COR-L47 (cell line): ENCODE results near the gene LRRC25.

Source experiments
- DNase-seq: peaks from one replicate; lab custom pipeline; 2025; lab: John Stamatoyannopoulos, UW

LRRC25 gene

GRCh38 chr19:18435842-18436670 lies 38.6 kb upstream of the LRRC25 start:
- DNase-seq = no peak

- no peak for DNase-seq
Measured at GRCh38 chr19:18435178-18435841, 37.9 kb upstream of the LRRC25 start.

- no peak for DNase-seq
Measured at GRCh38 chr19:18434411-18435175, 37.2 kb upstream of the LRRC25 start.

- no peak for DNase-seq
Measured at GRCh38 chr19:18433735-18434398, 36.4 kb upstream of the LRRC25 start.

GRCh38 chr19:18433015-18433691 lies 35.7 kb upstream of the LRRC25 start:
- DNase-seq = peak; percentile 38

GRCh38 chr19:18432275-18433014 lies 35.0 kb upstream of the LRRC25 start:
- DNase-seq = no peak

- no peak for DNase-seq
Measured at GRCh38 chr19:18431351-18432197, 34.2 kb upstream of the LRRC25 start.

GRCh38 chr19:18430417-18431144 lies 33.2 kb upstream of the LRRC25 start:
- no peak for DNase-seq

GRCh38 chr19:18429717-18430416 lies 32.4 kb upstream of the LRRC25 start:
- no peak for DNase-seq

GRCh38 chr19:18428787-18429674 lies 31.6 kb upstream of the LRRC25 start:
- peak; percentile 93 for DNase-seq

- DNase-seq = no peak
Measured at GRCh38 chr19:18428173-18428786, 30.9 kb upstream of the LRRC25 start.

- no peak for DNase-seq
Measured at GRCh38 chr19:18427743-18428113, 30.3 kb upstream of the LRRC25 start.

GRCh38 chr19:18427080-18427742 lies 29.8 kb upstream of the LRRC25 start:
- no peak for DNase-seq

- no peak for DNase-seq
Measured at GRCh38 chr19:18426416-18426767, 29.0 kb upstream of the LRRC25 start.

- no peak for DNase-seq
Measured at GRCh38 chr19:18425515-18426415, 28.3 kb upstream of the LRRC25 start.
